Subcutaneous adipose tissue (tissue), 4 donors: ENCODE measurements around the gene ADGRG7. TPM values are rescaled to one million over a fixed set of nuclear protein-coding genes. Genes with fewer than 3 reads are reported as not detected.

Experiments used
- CTCF ChIP-seq: fragments of 450-650 bp; IDR thresholded peaks from one replicate; pipeline ENCODE4 v1.5.1; 2016; ENCODE audit warnings: low read depth, mild to moderate bottlenecking, control low read depth, antibody characterized with exemption, moderate library complexity
- total RNA-seq, 4 donors: library from RNA; depleted of rRNA; stranded (reverse); fragments of >200 nt; gene quantifications; one replicate each; pipeline ENCODE4 v1.1.0, GENCODE V29; 2016

Gene ADGRG7
- total RNA-seq, 4 donors from 2014 or later, result not detected

GRCh38 chr3:100717637-100718487 lies 108.5 kb downstream of the ADGRG7 start:
- no peak for TF ChIP-seq CTCF

DNA sequence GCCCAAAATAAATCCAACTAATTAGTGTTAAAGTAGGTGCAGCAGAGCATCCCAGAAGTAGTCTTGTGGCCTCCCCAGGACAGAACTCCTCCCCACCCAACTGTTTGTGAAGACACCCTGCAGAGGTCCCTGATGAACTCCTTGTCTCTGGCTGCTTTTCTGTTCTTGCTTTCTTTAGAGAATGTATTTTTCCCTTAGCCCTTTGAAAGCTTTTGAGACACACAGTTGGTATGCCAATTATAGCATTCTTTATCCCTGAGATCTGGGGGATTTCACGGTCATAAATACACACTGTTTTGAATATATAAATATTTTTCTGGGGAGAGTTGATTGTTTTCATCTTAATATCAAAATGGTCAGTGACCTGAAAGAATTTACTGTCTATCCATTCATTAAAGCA lies 109.7 kb downstream of the ADGRG7 start:
- TF ChIP-seq CTCF, result no peak

GRCh38 chr3:100720426-100720825 lies 111.0 kb downstream of the ADGRG7 start:
- TF ChIP-seq CTCF, result no peak

DNA sequence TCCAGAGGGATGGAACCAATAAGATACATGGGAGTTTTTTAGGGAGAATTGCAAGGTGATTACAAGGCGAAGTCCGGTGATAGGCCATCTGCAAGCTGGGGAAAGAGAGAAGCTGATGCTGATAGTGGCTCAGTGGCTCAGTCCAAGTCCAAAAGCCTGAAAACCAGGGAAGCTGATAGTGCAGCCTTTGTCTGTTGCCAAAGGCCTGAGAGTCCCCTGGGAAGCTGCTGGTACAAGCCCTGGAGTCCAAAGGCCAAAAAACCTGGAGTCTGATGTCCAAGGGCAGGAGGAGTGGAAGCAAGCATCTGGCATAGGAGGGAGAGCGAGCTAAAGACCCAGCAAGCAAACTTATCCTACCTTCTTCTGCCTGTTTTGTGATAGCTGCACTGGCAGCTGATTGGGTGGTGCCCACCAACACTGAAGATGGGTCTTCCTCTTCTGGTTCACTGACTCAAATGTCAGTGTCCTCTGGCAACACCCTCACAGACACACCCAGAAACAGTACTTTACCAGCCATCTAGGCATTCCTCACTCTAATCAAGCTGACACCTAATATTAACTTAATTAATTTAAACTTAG lies 116.6 kb downstream of the ADGRG7 start:
- no peak for TF ChIP-seq CTCF

- TF ChIP-seq CTCF, result no peak
Measured at GRCh38 chr3:100726706-100727105, 117.3 kb downstream of the ADGRG7 start.

DNA sequence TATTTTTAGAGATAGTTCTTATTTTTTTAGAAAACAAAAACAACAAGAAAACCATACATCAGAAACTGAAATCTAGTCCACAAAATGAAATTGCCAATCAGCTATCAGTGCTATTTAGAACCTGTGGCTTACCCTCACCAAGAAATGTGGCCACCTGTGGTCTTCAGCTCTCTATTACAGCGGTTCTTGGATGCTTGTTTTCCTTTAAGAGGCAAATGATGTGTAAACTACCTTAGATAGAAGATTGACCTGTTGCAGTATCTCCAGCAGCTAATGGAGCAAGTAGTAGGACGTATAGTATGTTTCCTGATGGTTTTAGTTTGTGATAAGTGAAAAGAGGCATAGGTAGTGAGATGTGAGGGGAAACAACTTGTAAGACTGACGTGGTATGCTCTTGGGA lies 121.1 kb downstream of the ADGRG7 start:
- TF ChIP-seq CTCF, result no peak

- no peak for TF ChIP-seq CTCF
Measured at GRCh38 chr3:100732435-100732834, 123.0 kb downstream of the ADGRG7 start.
